ENCODE measurements around the gene DPM2.

DNA sequence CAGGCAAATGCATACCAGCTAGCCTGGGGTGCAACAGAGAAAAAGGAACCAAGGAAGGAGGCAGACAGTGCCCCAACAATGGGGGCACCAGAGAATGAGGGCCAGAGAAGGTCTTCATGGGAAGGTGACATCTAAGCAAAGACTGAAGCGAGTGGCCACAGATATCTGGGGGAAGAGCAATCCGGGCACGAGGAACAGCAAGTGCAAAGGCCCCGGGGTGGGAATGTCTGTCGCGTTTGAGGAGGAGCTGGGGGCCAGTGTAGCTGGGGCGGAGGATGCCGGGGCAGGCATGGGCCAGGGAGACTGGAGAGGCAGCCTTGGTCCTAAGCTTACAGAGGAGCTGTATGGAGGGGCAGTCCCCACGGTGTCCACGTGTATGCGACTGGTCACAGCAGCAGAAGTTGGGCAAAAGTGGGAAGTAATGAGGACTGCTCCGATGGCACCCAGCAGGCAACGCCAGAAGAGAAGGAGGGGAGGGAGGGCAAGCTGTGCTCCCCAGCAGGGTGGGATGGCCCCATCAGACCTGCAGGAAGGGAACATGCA, 24.0 kb upstream of the DPM2 start:
- TF ChIP-seq POLR2A (IDR thresholded peaks at IDR 0.05; ENCODE audit: low read length), result no peak
- TF ChIP-seq GATA1 (IDR thresholded peaks at IDR 0.05; ENCODE audit: low read depth, low read length), result no peak
